IMR-90 (cell line): ENCODE measurements around the gene CSTA. TPM values are rescaled to one million over a fixed set of nuclear protein-coding genes. Genes with fewer than 3 reads are reported as not detected.

ENCODE experiments used
- ATAC-seq: fragments of 200-7000 bp; cut with Tn5 transposase; 2 replicates; pipeline ENCODE4 v1.9.1; 2020; ENCODE audit warnings: low read depth, mild to moderate bottlenecking, moderate library complexity
- Bru-seq: library from RNA; stranded (reverse); fragments of 400-500 nt; gene quantifications from one replicate; lab custom pipeline; 2021; lab: Mats Ljungman, UMichigan
- BruChase-seq, 2 experiments: library from RNA; stranded (reverse); fragments of 400-500 nt; gene quantifications; one replicate each; lab custom pipeline; 2021; lab: Mats Ljungman, UMichigan
- BruUV-seq: library from RNA; stranded (reverse); fragments of 400-500 nt; replicated peaks from 2 replicates; lab custom pipeline; 2021; lab: Mats Ljungman, UMichigan
- CTCF ChIA-PET: fragments of 300-600 bp; formaldehyde crosslinking; extraction: SDS; loops from one replicate; lab custom pipeline; 2021; ENCODE audit warnings: antibody characterized with exemption; lab: Yijun Ruan, JAX
- POLR2A ChIA-PET: fragments of 300-600 bp; sonication (Branson Sonifier 250); formaldehyde crosslinking; loops from one replicate; lab custom pipeline; 2022; ENCODE audit warnings: antibody characterized with exemption; ENCODE audit not compliant: unreplicated experiment; lab: Charles Lee
- DNase-seq: peaks from one replicate; pipeline ENCODE4 v3.0.0; 2013
- H2AFZ ChIP-seq: replicated peaks from 2 replicates; pipeline ENCODE3; 2013; ENCODE audit warnings: low read length, mild to moderate bottlenecking; ENCODE audit not compliant: poor library complexity
- H2AK5ac ChIP-seq: 2 replicates; pipeline ENCODE4 v1.6.1; 2013; ENCODE audit warnings: low read depth, low read length, inconsistent platforms
- H2AK9ac ChIP-seq: replicated peaks from 2 replicates; pipeline ENCODE3; 2013; ENCODE audit warnings: mild to moderate bottlenecking, low read depth, low read length, moderate library complexity; ENCODE audit not compliant: poor library complexity
- H2BK120ac ChIP-seq: 2 replicates; pipeline ENCODE4 v1.6.1; 2013; ENCODE audit warnings: low read depth, low read length, inconsistent platforms
- H2BK15ac ChIP-seq: 3 replicates; pipeline ENCODE4 v1.6.1; 2013; ENCODE audit warnings: low read depth, low read length, inconsistent platforms
- H2BK20ac ChIP-seq: 2 replicates; pipeline ENCODE4 v1.6.1; 2013; ENCODE audit warnings: low read depth, mild to moderate bottlenecking, inconsistent platforms, low read length, moderate library complexity
- H2BK5ac ChIP-seq: 2 replicates; pipeline ENCODE4 v1.6.1; 2013; ENCODE audit warnings: mild to moderate bottlenecking, low read depth, low read length, inconsistent platforms; ENCODE audit not compliant: poor library complexity, severe bottlenecking
- H3K14ac ChIP-seq: replicated peaks from 2 replicates; pipeline ENCODE4 v1.6.1; 2013; ENCODE audit warnings: low read depth, low read length, inconsistent platforms
- H3K18ac ChIP-seq: 2 replicates; pipeline ENCODE4 v1.6.1; 2013; ENCODE audit warnings: low read depth, low read length, control low read depth
- H3K23ac ChIP-seq: 2 replicates; pipeline ENCODE4 v1.6.1; 2013; ENCODE audit warnings: low read depth, low read length, inconsistent platforms
- H3K27ac ChIP-seq: 2 replicates; pipeline ENCODE4 v1.5.1; 2013; ENCODE audit warnings: mild to moderate bottlenecking, control low read depth, low read length; ENCODE audit not compliant: insufficient read depth
- H3K27me3 ChIP-seq: 2 replicates; pipeline ENCODE4 v1.6.1; 2013; ENCODE audit warnings: low read length; ENCODE audit not compliant: control insufficient read depth, insufficient read depth
- H3K36me3 ChIP-seq: 2 replicates; pipeline ENCODE4 v1.6.1; 2013; ENCODE audit warnings: low read length, mixed read lengths; ENCODE audit not compliant: control insufficient read depth, insufficient read depth
- H3K4ac ChIP-seq: 2 replicates; pipeline ENCODE4 v1.6.1; 2013; ENCODE audit warnings: low read depth, low read length, inconsistent platforms
- H3K4me1 ChIP-seq: 2 replicates; pipeline ENCODE4 v1.6.1; 2013; ENCODE audit warnings: low read length, mixed read lengths; ENCODE audit not compliant: control insufficient read depth, insufficient read depth
- H3K4me2 ChIP-seq: 2 replicates; pipeline ENCODE4 v1.6.1; 2013; ENCODE audit warnings: low read depth, mild to moderate bottlenecking, control low read depth, low read length, moderate library complexity
- H3K4me3 ChIP-seq: 2 replicates; pipeline ENCODE4 v1.5.1; 2013; ENCODE audit warnings: low read depth, mild to moderate bottlenecking, control low read depth, low read length, moderate library complexity; ENCODE audit not compliant: insufficient read depth
- H3K56ac ChIP-seq: 2 replicates; pipeline ENCODE4 v1.6.1; 2013; ENCODE audit warnings: low read length, inconsistent platforms; ENCODE audit not compliant: insufficient read depth; ENCODE audit errors: extremely low read depth
- H3K79me1 ChIP-seq, 2 experiments: 2 replicates each; pipeline ENCODE4 v1.6.1; 2013; ENCODE audit warnings: low read length in 2 of 2, inconsistent platforms in 1 of 2, low read depth in 1 of 2
- H3K9ac ChIP-seq: 2 replicates; pipeline ENCODE4 v1.6.1; 2013; ENCODE audit warnings: low read depth, low read length, control low read depth
- H3K9me1 ChIP-seq: 2 replicates; pipeline ENCODE4 v1.6.1; 2013; ENCODE audit warnings: low read length, inconsistent platforms; ENCODE audit not compliant: insufficient read depth
- H3K9me3 ChIP-seq: 2 replicates; pipeline ENCODE4 v1.6.1; 2013; ENCODE audit warnings: low read length; ENCODE audit not compliant: control insufficient read depth, insufficient read depth
- H4K20me1 ChIP-seq: 2 replicates; pipeline ENCODE4 v1.6.1; 2013; ENCODE audit warnings: low read length, inconsistent platforms; ENCODE audit not compliant: insufficient read depth
- H4K5ac ChIP-seq: 2 replicates; pipeline ENCODE4 v1.6.1; 2013; ENCODE audit warnings: mild to moderate bottlenecking, low read depth, low read length, control low read depth
- H4K8ac ChIP-seq, 2 experiments: 2 replicates each; pipeline ENCODE4 v1.6.1; 2013; ENCODE audit warnings: low read depth in 2 of 2, low read length in 2 of 2, control low read depth in 1 of 2, inconsistent platforms in 1 of 2
- H4K91ac ChIP-seq: 2 replicates; pipeline ENCODE4 v1.6.1; 2013; ENCODE audit warnings: low read depth, low read length, inconsistent platforms; ENCODE audit not compliant: insufficient read depth
- BHLHE40 ChIP-seq: fragments of 150-350 bp; IDR thresholded peaks from 2 replicates; pipeline ENCODE4 v1.6.1; 2016; ENCODE audit warnings: mild to moderate bottlenecking, low read depth, low read length
- CEBPB ChIP-seq: IDR thresholded peaks from 2 replicates; pipeline ENCODE4 v1.6.1; 2012; ENCODE audit warnings: low read depth, low read length, improper control_type of control experiment
- MAZ ChIP-seq: IDR thresholded peaks from 2 replicates; pipeline ENCODE4 v1.6.1; 2012; ENCODE audit warnings: low read depth, mild to moderate bottlenecking, low read length, improper control_type of control experiment, moderate library complexity, borderline replicate concordance
- RAD21 ChIP-seq: IDR thresholded peaks from 2 replicates; pipeline ENCODE4 v1.6.1; 2012; ENCODE audit warnings: low read length, improper control_type of control experiment
- RFX5 ChIP-seq: IDR thresholded peaks from 2 replicates; pipeline ENCODE4 v1.8.0; 2012; ENCODE audit warnings: low read depth, mild to moderate bottlenecking, low read length, moderate library complexity
- SMC3 ChIP-seq: fragments of 150-350 bp; IDR thresholded peaks from 2 replicates; pipeline ENCODE4 v1.6.1; 2016; ENCODE audit warnings: low read depth, mild to moderate bottlenecking, antibody characterized with exemption, low read length, moderate library complexity
- WGBS, 2 experiments: methylation state at CpG; one replicate each; pipeline versions ENCODE4 v1.1.5 to v1.1.7; 2013; ENCODE audit warnings: missing lambda C conversion rate in 2 of 2; ENCODE audit not compliant: insufficient read length in 1 of 2; ENCODE audit errors: extremely low coverage in 2 of 2; 5-methylcytosine and 5-hydroxymethylcytosine counted together
- dilution Hi-C: fragments of 300-500 bp; cut with HindIII; formaldehyde crosslinking; loops from one replicate; pipeline ENCODE4 v1.14.3; 2018; ENCODE audit warnings: low sequenced_read_pairs; ENCODE audit not compliant: unreplicated experiment
- in situ Hi-C: fragments of 300-500 bp; cut with MboI; formaldehyde crosslinking; loops from 3 replicates; pipeline ENCODE4 v1.14.3; 2019; ENCODE audit warnings: low sequenced_read_pairs, inconsistent platforms, mixed read lengths
- intact Hi-C: fragments of 100-400 bp; cut with micrococcal nuclease; formaldehyde crosslinking; loops from 2 replicates; pipeline ENCODE4 v1.10.0; 2022
- long read RNA-seq: library from polyadenylated mRNA; unstranded; transcript quantifications from one replicate; pipeline ENCODE4 v2.0.0, GENCODE V29; 2021; ENCODE audit not compliant: unreplicated experiment
- polyA plus RNA-seq, 3 experiments: library from polyadenylated mRNA; depleted of rRNA; stranded (reverse); fragments of >200 nt; gene quantifications; 2 replicates each; pipeline ENCODE4 v1.2.3, GENCODE V29; 2012; ENCODE audit warnings: low replicate concordance in 1 of 3
- total RNA-seq: library from RNA; depleted of rRNA; stranded (reverse); fragments of >200 nt; gene quantifications from 2 replicates; pipeline ENCODE4 v1.2.3, GENCODE V29; 2012; rRNA removed

CSTA gene
- total RNA-seq: not detected in 2 replicates
- polyA plus RNA-seq (2012; rRNA removed): 0.16 and 0.17 TPM in 2 replicates
- polyA plus RNA-seq (2012; cell fraction: cytosol; rRNA removed): not detected in 2 replicates
- 0.25 TPM in 1 of 2 replicates, not detected in the other for polyA plus RNA-seq (2012; cell fraction: nucleus; rRNA removed; ENCODE audit: low replicate concordance)
- Bru-seq, nascent RNA: percentile 17 among the genes with signal in this experiment
- percentile 8 among the genes with signal in this experiment for BruChase-seq, experiment 1, labeled RNA remaining after a 6-hour chase
- percentile 9 among the genes with signal in this experiment for BruChase-seq, experiment 2, labeled RNA remaining after a 2-hour chase
- long read RNA-seq, partial matches to known transcripts: 0 of 1 reads
- long read RNA-seq, other reads (novel, unspliced or antisense): 0 of 1 reads

- 67% methylated on average over 1 of the region's 6 CpGs; no CpG with 5 or more reads in 1 of the 2 experiments for WGBS, 2 experiments
- Histone ChIP-seq H4K5ac (no peak within 1 kb of the TSS), H3K4me2 (no peak within 1 kb of the TSS), H4K8ac (no peak within 1 kb of the TSS), H2AFZ (no peak within 1 kb of the TSS), H3K9me3 (no peaks in the 10 kb centered on the region), H3K14ac (no peak within 1 kb of the TSS), H2AK9ac (no peak within 1 kb of the TSS), H4K20me1 (no peaks in the 10 kb centered on the region), H2BK120ac (no peak within 1 kb of the TSS), H2BK20ac (no peak within 1 kb of the TSS), H3K56ac (no peak within 1 kb of the TSS), H2BK15ac (no peak within 1 kb of the TSS), H3K79me1 (no peaks in the 10 kb centered on the region), H3K9me1 (no peaks in the 10 kb centered on the region), H2AK5ac (no peak within 1 kb of the TSS), H3K9ac (no peak within 1 kb of the TSS), H3K36me3 (no peaks in the 10 kb centered on the region), H4K91ac (no peak within 1 kb of the TSS), H2BK5ac (no peak within 1 kb of the TSS), H3K4me3 (no peak within 1 kb of the TSS), H3K27me3 (peaks cover 2% of the 10 kb centered on the region), H3K18ac (no peak within 1 kb of the TSS), H3K4ac (no peak within 1 kb of the TSS), H3K27ac (no peak within 1 kb of the TSS), H3K23ac (no peak within 1 kb of the TSS; the same call in 1 of the 2 replicates), H3K4me1 (no peaks in the 10 kb centered on the region)
- ChIA-PET CTCF (no interaction called here), POLR2A (no interaction called here)
- ATAC-seq (no peak), DNase-seq (no peak)
- dilution Hi-C loops: no loop called here
- BruUV-seq: no TSS peak
- in situ Hi-C loops: no loop called here
- intact Hi-C loops: no loop called here
- TF ChIP-seq RFX5: no peak
- TF ChIP-seq CEBPB: peak; percentile 28; the same call in 1 of the 2 replicates
- no peak for TF ChIP-seq MAZ
- TF ChIP-seq BHLHE40: no peak
- no peak for TF ChIP-seq SMC3
- TF ChIP-seq RAD21: no peak
Measured at GRCh38 chr3:122324871-122325323, at the start of gene CSTA. Gene CSTA, plus strand, starts transcription at chr3:122325248. Its CDS starts 45 bp downstream, at chr3:122325293.
